Measurements from ENCODE around the gene ALKBH6.

Gene ALKBH6

GRCh38 chr19:36014012-36014924 lies at the start of gene ALKBH6:
Gene ALKBH6, minus strand, starts transcription at chr19:36014213. Its CDS starts 816 bp downstream, at chr19:36013397.
- Mint-ChIP-seq H3K27ac (peak within 1 kb of the TSS; percentile 98), H3K27me3 (no peaks in the 10 kb centered on the region), H3K4me3 (peak within 1 kb of the TSS; percentile 99), H3K36me3 (ENCODE audit: low read depth) (peaks cover 43% of the 10 kb centered on the region), H3K9me3 (no peaks in the 10 kb centered on the region), H3K4me1 (ENCODE audit: low read depth) (peaks cover 44% of the 10 kb centered on the region)
- peak; percentile 99 for DNase-seq

GRCh38 chr19:36061367-36061766 lies 47.4 kb upstream of the ALKBH6 start:
- no peaks in the 10 kb centered on the region for H3K27me3 Mint-ChIP-seq
- peaks cover 74% of the 10 kb centered on the region for H3K36me3 Mint-ChIP-seq (ENCODE audit: low read depth)
- H3K27ac Mint-ChIP-seq: no peak overlapping the region
- peaks cover under 1% of the 10 kb centered on the region for H3K4me1 Mint-ChIP-seq (ENCODE audit: low read depth)
- no peak overlapping the region for H3K4me3 Mint-ChIP-seq
- H3K9me3 Mint-ChIP-seq: no peaks in the 10 kb centered on the region
- DNase-seq: no peak

- peak; percentile 44 for DNase-seq
- Mint-ChIP-seq H3K27ac (no peak overlapping the region), H3K36me3 (ENCODE audit: low read depth) (peaks cover 67% of the 10 kb centered on the region), H3K4me1 (ENCODE audit: low read depth) (peaks cover 9% of the 10 kb centered on the region), H3K27me3 (no peaks in the 10 kb centered on the region), H3K4me3 (no peak overlapping the region), H3K9me3 (no peaks in the 10 kb centered on the region)
These were observed 46.4 kb upstream of the ALKBH6 start for GRCh38 chr19:36060430-36060829.

GRCh38 chr19:36059180-36059910 lies 45.3 kb upstream of the ALKBH6 start:
- peaks cover 62% of the 10 kb centered on the region for H3K36me3 Mint-ChIP-seq (ENCODE audit: low read depth)
- H3K4me1 Mint-ChIP-seq (ENCODE audit: low read depth): peaks cover 13% of the 10 kb centered on the region
- no peaks in the 10 kb centered on the region for H3K9me3 Mint-ChIP-seq
- no peak for DNase-seq
- no peak overlapping the region for H3K27ac Mint-ChIP-seq
- H3K27me3 Mint-ChIP-seq: no peaks in the 10 kb centered on the region
- no peak overlapping the region for H3K4me3 Mint-ChIP-seq

- Mint-ChIP-seq H3K9me3 (no peaks in the 10 kb centered on the region), H3K4me3 (no peak overlapping the region), H3K27ac (no peak overlapping the region), H3K4me1 (ENCODE audit: low read depth) (peaks cover 15% of the 10 kb centered on the region), H3K36me3 (ENCODE audit: low read depth) (peaks cover 55% of the 10 kb centered on the region), H3K27me3 (no peaks in the 10 kb centered on the region)
- no peak for DNase-seq
These were observed 44.6 kb upstream of the ALKBH6 start for GRCh38 chr19:36058481-36059179.

- Mint-ChIP-seq H3K9me3 (no peaks in the 10 kb centered on the region), H3K36me3 (ENCODE audit: low read depth) (peaks cover 34% of the 10 kb centered on the region), H3K27me3 (no peaks in the 10 kb centered on the region), H3K27ac (peak within 1 kb of the TSS; percentile 100), H3K4me1 (ENCODE audit: low read depth) (peaks cover 27% of the 10 kb centered on the region), H3K4me3 (peak within 1 kb of the TSS; percentile 88)
- DNase-seq: peak; percentile 98
These were observed 41.0 kb upstream of the ALKBH6 start, which contains the start of gene WDR62 for GRCh38 chr19:36054733-36055686. Gene WDR62, plus strand, starts transcription at chr19:36054897. Its CDS starts 75 bp downstream, at chr19:36054972.

GRCh38 chr19:36054119-36054732 lies 40.2 kb upstream of the ALKBH6 start, which contains the start of gene THAP8:
Gene THAP8, minus strand, starts transcription at chr19:36054285. Its CDS starts 68 bp downstream, at chr19:36054217.
- peak; percentile 100 for DNase-seq
- Mint-ChIP-seq H3K27me3 (no peaks in the 10 kb centered on the region), H3K36me3 (ENCODE audit: low read depth) (peaks cover 29% of the 10 kb centered on the region), H3K27ac (peak within 1 kb of the TSS; percentile 100), H3K4me3 (peak within 1 kb of the TSS; percentile 88), H3K4me1 (ENCODE audit: low read depth) (peaks cover 27% of the 10 kb centered on the region), H3K9me3 (no peaks in the 10 kb centered on the region)

- H3K9me3 Mint-ChIP-seq: no peaks in the 10 kb centered on the region
- H3K4me3 Mint-ChIP-seq: no peak overlapping the region
- DNase-seq: no peak
- H3K27ac Mint-ChIP-seq: no peak overlapping the region
- H3K36me3 Mint-ChIP-seq (ENCODE audit: low read depth): peaks cover 16% of the 10 kb centered on the region
- H3K27me3 Mint-ChIP-seq: no peaks in the 10 kb centered on the region
- peaks cover 27% of the 10 kb centered on the region for H3K4me1 Mint-ChIP-seq (ENCODE audit: low read depth)
These were observed 37.6 kb upstream of the ALKBH6 start for GRCh38 chr19:36051637-36052036.

- no peaks in the 10 kb centered on the region for H3K9me3 Mint-ChIP-seq
- peaks cover 25% of the 10 kb centered on the region for H3K4me1 Mint-ChIP-seq (ENCODE audit: low read depth)
- no peaks in the 10 kb centered on the region for H3K27me3 Mint-ChIP-seq
- H3K27ac Mint-ChIP-seq: no peak overlapping the region
- peaks cover 19% of the 10 kb centered on the region for H3K36me3 Mint-ChIP-seq (ENCODE audit: low read depth)
- DNase-seq: no peak
- no peak overlapping the region for H3K4me3 Mint-ChIP-seq
These were observed 37.2 kb upstream of the ALKBH6 start for GRCh38 chr19:36051236-36051635.

GRCh38 chr19:36049080-36049698 lies 35.2 kb upstream of the ALKBH6 start:
- no peak overlapping the region for H3K4me3 Mint-ChIP-seq
- DNase-seq: no peak
- peaks cover 19% of the 10 kb centered on the region for H3K36me3 Mint-ChIP-seq (ENCODE audit: low read depth)
- no peaks in the 10 kb centered on the region for H3K9me3 Mint-ChIP-seq
- H3K4me1 Mint-ChIP-seq (ENCODE audit: low read depth): peaks cover 15% of the 10 kb centered on the region
- no peak overlapping the region for H3K27ac Mint-ChIP-seq
- H3K27me3 Mint-ChIP-seq: no peaks in the 10 kb centered on the region

- DNase-seq: no peak
- H3K9me3 Mint-ChIP-seq: no peaks in the 10 kb centered on the region
- H3K4me1 Mint-ChIP-seq (ENCODE audit: low read depth): peaks cover 6% of the 10 kb centered on the region
- peaks cover 17% of the 10 kb centered on the region for H3K36me3 Mint-ChIP-seq (ENCODE audit: low read depth)
- no peaks in the 10 kb centered on the region for H3K27me3 Mint-ChIP-seq
- H3K27ac Mint-ChIP-seq: no peak overlapping the region
- no peak overlapping the region for H3K4me3 Mint-ChIP-seq
These were observed 33.8 kb upstream of the ALKBH6 start for GRCh38 chr19:36047835-36048234.

GRCh38 chr19:36046443-36047050 lies 32.5 kb upstream of the ALKBH6 start:
- no peak overlapping the region for H3K27ac Mint-ChIP-seq
- no peaks in the 10 kb centered on the region for H3K9me3 Mint-ChIP-seq
- no peaks in the 10 kb centered on the region for H3K4me1 Mint-ChIP-seq (ENCODE audit: low read depth)
- no peak for DNase-seq
- no peaks in the 10 kb centered on the region for H3K27me3 Mint-ChIP-seq
- peaks cover 17% of the 10 kb centered on the region for H3K36me3 Mint-ChIP-seq (ENCODE audit: low read depth)
- no peak overlapping the region for H3K4me3 Mint-ChIP-seq
